Stimulated activated CD4-positive, alpha-beta T cell treated with anti-CD3 and anti-CD28 coated beads, Interleukin-4, amount 100 ng/mL, for 48 hours (primary cell): ENCODE data around the gene SUGT1.

ENCODE experiments used
- DNase-seq, 2 donors: peaks; one replicate each; pipeline ENCODE4 v3.0.0-alpha.2; 2020; ENCODE audit warnings: low read depth in 2 of 2

SUGT1 gene

GRCh38 chr13:52737965-52738364 is 85.3 kb downstream of the SUGT1 start:
- DNase-seq: no peak

- peak in 1 of 2 donors; percentile 5 for DNase-seq
Measured at GRCh38 chr13:52738719-52739467, 86.3 kb downstream of the SUGT1 start.

- DNase-seq: no peak
Measured at GRCh38 chr13:52739468-52740071, 86.9 kb downstream of the SUGT1 start, which contains the start of gene CNMD. Gene CNMD, minus strand, starts transcription at chr13:52739820. Its CDS starts 119 bp downstream, at chr13:52739701.

- no peak for DNase-seq
Measured at GRCh38 chr13:52743569-52743968, 90.9 kb downstream of the SUGT1 start.

- no peak for DNase-seq
Measured at GRCh38 chr13:52743988-52744387, 91.4 kb downstream of the SUGT1 start.

GRCh38 chr13:52744842-52745375 is 92.3 kb downstream of the SUGT1 start:
- DNase-seq: no peak

- no peak for DNase-seq
Measured at GRCh38 chr13:52746141-52746540, 93.5 kb downstream of the SUGT1 start.

- no peak for DNase-seq
Measured at GRCh38 chr13:52749419-52749818, 96.8 kb downstream of the SUGT1 start.
